Spleen (tissue), 11 donors: Measurements from ENCODE around the gene INPP4B. TPM values are rescaled to one million over a fixed set of nuclear protein-coding genes. Genes with fewer than 3 reads are reported as not detected.

Experiments used
- DNase-seq: peaks from one replicate; pipeline ENCODE4 v3.0.0-alpha.2; 2020
- H3K27ac ChIP-seq, 8 donors: fragments of 200-600 bp; sonication (generic) in 7 of 8; 1 replicate in 4 of 8; 2 replicates in 4 of 8; pipeline versions ENCODE4 v1.5.0 to v1.8.0; 2016 to 2021; ENCODE audit warnings: inconsistent platforms in 4 of 8, mild to moderate bottlenecking in 4 of 8, moderate library complexity in 1 of 8
- H3K27me3 ChIP-seq, 7 donors: fragments of 200-600 bp; sonication (generic) in 6 of 7; replicated peaks in 1 of 7; 1 replicate in 4 of 7; 2 replicates in 3 of 7; pipeline versions ENCODE4 v1.5.0 to v1.8.0; 2016 to 2021; ENCODE audit warnings: inconsistent platforms in 3 of 7, mild to moderate bottlenecking in 1 of 7
- H3K36me3 ChIP-seq, 6 donors: fragments of 200-600 bp; sonication (generic) in 5 of 6; 1 replicate in 4 of 6; 2 replicates in 2 of 6; pipeline versions ENCODE4 v1.5.0 to v1.8.0; 2016 to 2021; ENCODE audit warnings: inconsistent platforms in 2 of 6
- H3K4me1 ChIP-seq, 6 donors: fragments of 200-600 bp; sonication (generic) in 5 of 6; 1 replicate in 3 of 6; 2 replicates in 3 of 6; pipeline versions ENCODE4 v1.5.0 to v1.8.0; 2016 to 2021; ENCODE audit warnings: inconsistent platforms in 3 of 6
- H3K4me3 ChIP-seq, 8 donors: fragments of 200-600 bp; sonication (generic) in 7 of 8; 1 replicate in 4 of 8; 2 replicates in 4 of 8; pipeline versions ENCODE4 v1.5.0 to v1.8.0; 2016 to 2021; ENCODE audit warnings: inconsistent platforms in 4 of 8, mild to moderate bottlenecking in 4 of 8, moderate library complexity in 2 of 8
- H3K9me3 ChIP-seq, 8 donors: fragments of 200-600 bp; sonication (generic) in 7 of 8; 1 replicate in 4 of 8; 2 replicates in 4 of 8; pipeline versions ENCODE4 v1.5.0 to v1.8.0; 2016 to 2021; ENCODE audit warnings: inconsistent platforms in 4 of 8
- POLR2A ChIP-seq, 3 donors: fragments of 450-650 bp; IDR thresholded peaks; one replicate each; pipeline ENCODE4 v1.5.1; 2017; ENCODE audit warnings: antibody characterized with exemption in 3 of 3, mild to moderate bottlenecking in 1 of 3
- POLR2AphosphoS5 ChIP-seq, 3 donors: sonication (generic); formaldehyde crosslinking; IDR thresholded peaks; one replicate each; pipeline ENCODE4 v1.5.1; 2017; ENCODE audit warnings: antibody characterized with exemption in 3 of 3
- WGBS, 5 donors: extraction: QIAGEN DNeasy Blood & Tissue Kit in 3 of 5; methylation state at CpG; one replicate each; pipeline versions ENCODE4 v1.1.5 to v1.1.7; 2013 to 2018; 5-methylcytosine and 5-hydroxymethylcytosine counted together
- intact Hi-C: fragments of 100-400 bp; cut with DNase I; formaldehyde crosslinking; loops from one replicate; pipeline ENCODE4 v1.15.0; 2023; ENCODE audit warnings: low total_unique reads
- polyA plus RNA-seq, 3 donors: library from polyadenylated mRNA; stranded (reverse); fragments of 200-250 nt; gene quantifications; one replicate each; pipeline ENCODE4 v1.2.1, GENCODE V29; 2013
- total RNA-seq, 7 donors: library from RNA; depleted of rRNA in 3 of 7; stranded (reverse); fragments of >200 nt in 3 of 7; fragmentation: NEBNext Ultra II Directional in 4 of 7; extraction: Animal tissue kit (Norgen Biotek cat#: 25700) in 4 of 7; gene quantifications; one replicate each; pipeline versions ENCODE4 v1.1.0 to v1.2.1, GENCODE V29; 2016 to 2021
- TF ChIP-seq, protein P1 (sequence below), 11 experiments: fragments of 200-600 bp in 7 of 11; fragments of 450-650 bp in 4 of 11; sonication (generic) in 4 of 11; IDR thresholded peaks in 8 of 11; conservative IDR thresholded peaks in 3 of 11; 1 replicate in 7 of 11; 2 replicates in 4 of 11; pipeline versions ENCODE4 v1.4.0 to v1.8.0; 2016 to 2021; ENCODE audit warnings: antibody characterized with exemption in 11 of 11, inconsistent platforms in 4 of 11, mild to moderate bottlenecking in 1 of 11
- donor health status: healthy with polysubstance abuse.
- donor health status: DM: no; HTN: no; CAD: no; lungs with moderate emphysema.
- donor health status: DM: no; HTN: no; CAD: no.
- donor health status: Bipolar disorder and iron deficiency.
- donor health status: healthy.
- donor health status: DM: no; HTN: no; CAD: no.
- donor health status: DM: yes; HTN: yes; CAD: no.

INPP4B gene
- total and polyA plus RNA-seq, 10 donors = 0.78 to 31.6 (median 26.8) TPM

DNA sequence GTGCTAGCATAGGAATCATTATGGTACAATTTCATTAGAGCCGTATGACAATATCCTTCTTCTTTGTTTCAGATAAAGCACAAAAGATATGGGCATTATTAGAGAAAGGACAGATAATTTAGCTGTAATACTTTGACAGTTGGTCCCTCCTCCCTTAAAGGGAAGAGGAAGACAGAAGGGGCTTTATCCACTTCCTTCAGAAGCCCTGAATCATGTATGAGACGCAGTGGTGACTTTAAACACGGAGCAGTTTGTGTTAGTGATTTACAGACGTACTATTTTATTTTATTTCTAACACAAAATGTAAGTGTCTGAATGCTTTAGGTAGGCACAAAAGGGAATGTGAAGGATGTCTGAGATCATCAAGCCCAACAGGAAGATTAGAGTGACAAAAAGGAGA, 742.1 kb downstream of the INPP4B start:
- DNase-seq = no peak
- intact Hi-C loops = no loop called here

DNA sequence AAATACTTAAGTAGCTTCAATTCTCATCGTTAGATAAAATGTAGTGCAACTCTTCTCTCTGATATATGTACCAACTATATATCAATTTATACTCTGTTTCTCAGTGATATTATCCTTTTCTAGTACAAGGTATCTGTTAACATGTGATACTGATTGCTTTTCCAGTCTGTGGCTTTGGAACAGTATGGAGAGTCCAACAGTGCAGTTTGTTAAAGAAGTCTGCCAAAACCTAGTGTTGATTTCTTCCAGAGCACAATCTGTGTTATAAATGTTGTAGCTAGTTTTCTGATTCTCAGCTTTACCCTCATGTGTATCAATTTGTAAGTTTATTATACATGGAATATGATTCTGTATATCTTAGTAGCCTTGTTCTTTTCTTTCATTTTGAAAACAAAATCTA, 744.7 kb downstream of the INPP4B start:
- Histone ChIP-seq H3K27ac (no peak overlapping the region), H3K36me3 (no peaks in the 10 kb centered on the region), H3K27me3 (no peaks in the 10 kb centered on the region), H3K4me3 (no peak overlapping the region), H3K4me1 (no peaks in the 10 kb centered on the region), H3K9me3 (no peaks in the 10 kb centered on the region)
- TF ChIP-seq POLR2A (IDR thresholded peaks at IDR 0.05) (no peak), POLR2AphosphoS5 (IDR thresholded peaks at IDR 0.05) (no peak)
- TF ChIP-seq, protein P1, sequence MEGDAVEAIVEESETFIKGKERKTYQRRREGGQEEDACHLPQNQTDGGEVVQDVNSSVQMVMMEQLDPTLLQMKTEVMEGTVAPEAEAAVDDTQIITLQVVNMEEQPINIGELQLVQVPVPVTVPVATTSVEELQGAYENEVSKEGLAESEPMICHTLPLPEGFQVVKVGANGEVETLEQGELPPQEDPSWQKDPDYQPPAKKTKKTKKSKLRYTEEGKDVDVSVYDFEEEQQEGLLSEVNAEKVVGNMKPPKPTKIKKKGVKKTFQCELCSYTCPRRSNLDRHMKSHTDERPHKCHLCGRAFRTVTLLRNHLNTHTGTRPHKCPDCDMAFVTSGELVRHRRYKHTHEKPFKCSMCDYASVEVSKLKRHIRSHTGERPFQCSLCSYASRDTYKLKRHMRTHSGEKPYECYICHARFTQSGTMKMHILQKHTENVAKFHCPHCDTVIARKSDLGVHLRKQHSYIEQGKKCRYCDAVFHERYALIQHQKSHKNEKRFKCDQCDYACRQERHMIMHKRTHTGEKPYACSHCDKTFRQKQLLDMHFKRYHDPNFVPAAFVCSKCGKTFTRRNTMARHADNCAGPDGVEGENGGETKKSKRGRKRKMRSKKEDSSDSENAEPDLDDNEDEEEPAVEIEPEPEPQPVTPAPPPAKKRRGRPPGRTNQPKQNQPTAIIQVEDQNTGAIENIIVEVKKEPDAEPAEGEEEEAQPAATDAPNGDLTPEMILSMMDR (IDR thresholded peaks at IDR 0.05 in 8 of 11, conservative IDR thresholded peaks at IDR 0.05 in 3 of 11) = no peak
- intact Hi-C loops = no loop called here
- no peak for DNase-seq
- WGBS, 5 donors = 70 to 91% (median 73%) methylated on average over 1 of the region's 1 CpG

More for the DNA sequence above, 742.1 kb downstream of the INPP4B start:
- no peak overlapping the region for H3K4me3 ChIP-seq
- H3K4me1 ChIP-seq = no peaks in the 10 kb centered on the region
- H3K36me3 ChIP-seq = peaks cover 0 to 5% (median 0%) of the 10 kb centered on the region in 6 donors
- H3K9me3 ChIP-seq = no peaks in the 10 kb centered on the region
- H3K27me3 ChIP-seq = no peaks in the 10 kb centered on the region
- 44 to 64% (median 59%) methylated on average over 4 of the region's 4 CpGs for WGBS, 5 donors
- H3K27ac ChIP-seq = no peak overlapping the region
- TF ChIP-seq POLR2A (IDR thresholded peaks at IDR 0.05) = no peak
- TF ChIP-seq, protein P1 (IDR thresholded peaks at IDR 0.05 in 8 of 11, conservative IDR thresholded peaks at IDR 0.05 in 3 of 11) = no peak
- no peak for TF ChIP-seq POLR2AphosphoS5 (IDR thresholded peaks at IDR 0.05)

DNA sequence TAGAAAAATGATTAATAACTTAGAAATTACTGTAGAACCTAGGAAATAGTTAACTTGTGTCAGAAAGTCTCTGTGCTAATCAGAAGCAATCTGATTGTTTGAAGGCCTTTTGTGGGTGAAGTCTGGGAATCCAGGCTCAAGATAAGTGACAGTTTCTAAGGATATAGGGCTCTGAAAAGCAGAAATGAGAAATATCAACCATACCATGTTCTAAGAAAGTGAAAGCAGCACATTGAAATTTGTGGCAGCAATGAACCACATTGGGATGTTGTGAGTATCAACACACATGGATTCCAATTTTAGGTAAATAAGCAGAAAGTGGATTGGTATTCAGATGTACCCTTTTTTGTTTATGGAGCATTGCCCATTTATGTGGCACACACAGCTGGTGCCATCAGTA, 745.2 kb downstream of the INPP4B start:
- Histone ChIP-seq H3K27me3 (no peaks in the 10 kb centered on the region), H3K4me1 (no peaks in the 10 kb centered on the region), H3K27ac (no peak overlapping the region), H3K9me3 (no peaks in the 10 kb centered on the region), H3K4me3 (no peak overlapping the region), H3K36me3 (no peaks in the 10 kb centered on the region)
- intact Hi-C loops = no loop called here
- TF ChIP-seq POLR2A (IDR thresholded peaks at IDR 0.05) (no peak), POLR2AphosphoS5 (IDR thresholded peaks at IDR 0.05) (no peak)
- TF ChIP-seq, protein P1 (IDR thresholded peaks at IDR 0.05 in 8 of 11, conservative IDR thresholded peaks at IDR 0.05 in 3 of 11) = no peak
- DNase-seq = no peak

DNA sequence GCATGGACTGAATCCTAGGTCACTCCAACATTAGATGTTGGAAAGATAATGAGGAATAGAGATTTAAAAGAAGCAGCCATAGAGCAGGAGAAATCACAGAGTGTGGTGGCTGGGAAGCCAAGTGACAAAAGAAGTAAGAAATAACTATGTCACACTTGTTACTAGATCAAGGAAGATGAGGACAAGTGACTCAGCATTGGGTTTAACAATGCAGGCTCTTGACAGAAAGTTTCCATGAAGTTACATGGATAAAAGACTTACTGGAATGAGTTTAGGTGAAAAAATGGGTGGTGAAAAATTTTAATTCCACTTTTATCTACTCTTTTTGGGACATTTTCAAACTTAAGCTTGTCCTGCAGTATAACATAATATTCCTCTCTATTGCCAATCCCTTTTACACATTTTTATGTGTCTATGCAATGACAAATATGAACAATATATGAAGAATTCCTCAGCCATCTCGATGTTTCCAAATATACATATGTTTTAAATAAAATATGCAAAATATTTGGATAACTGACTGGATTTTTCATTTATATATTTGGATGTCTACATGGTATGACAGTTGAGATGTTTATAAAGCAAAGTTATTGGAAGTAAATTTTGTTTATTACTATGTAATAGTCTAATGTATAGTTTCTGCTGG, 747.1 kb downstream of the INPP4B start:
- TF ChIP-seq POLR2AphosphoS5 (IDR thresholded peaks at IDR 0.05) (no peak), POLR2A (IDR thresholded peaks at IDR 0.05) (no peak)
- TF ChIP-seq, protein P1 (IDR thresholded peaks at IDR 0.05 in 8 of 11, conservative IDR thresholded peaks at IDR 0.05 in 3 of 11) = no peak
- Histone ChIP-seq H3K9me3 (no peaks in the 10 kb centered on the region), H3K4me3 (no peak overlapping the region), H3K27ac (no peak overlapping the region), H3K36me3 (no peaks in the 10 kb centered on the region), H3K27me3 (no peaks in the 10 kb centered on the region), H3K4me1 (no peaks in the 10 kb centered on the region)
- 70 to 87% (median 79%) methylated on average over 1 of the region's 1 CpG for WGBS, 5 donors
- intact Hi-C loops = no loop called here
- DNase-seq = no peak
